MCF 10A (cell line): ENCODE results near the gene IPO13. TPM values are rescaled to one million over a fixed set of nuclear protein-coding genes. Genes with fewer than 3 reads are reported as not detected.

Experiments used
- BruUV-seq: library from RNA; stranded (reverse); fragments of 400-500 nt; replicated peaks from 2 replicates; lab custom pipeline; 2021; lab: Mats Ljungman, UMichigan
- CTCF ChIA-PET: fragments of 300-600 bp; sonication (Branson Sonifier 250); formaldehyde crosslinking; extraction: SDS; loops from one replicate; lab custom pipeline; 2021; ENCODE audit warnings: antibody characterized with exemption, inconsistent platforms; lab: Yijun Ruan, JAX
- POLR2A ChIA-PET: fragments of 300-600, 350-650 bp; sonication (Branson Sonifier 250); formaldehyde crosslinking; extraction: SDS; loops from one replicate; lab custom pipeline; 2020; ENCODE audit warnings: antibody characterized with exemption, inconsistent platforms; lab: Yijun Ruan, JAX
- DNase-seq: peaks from one replicate; pipeline ENCODE4 v3.0.0-alpha.2; 2018; ENCODE audit not compliant: unreplicated experiment
- H3K27ac Mint-ChIP-seq: one replicate; pipeline ENCODE4 v1.8.0; 2022; ENCODE audit warnings: mild to moderate bottlenecking, low read depth, mixed read lengths; ENCODE audit not compliant: unreplicated experiment
- H3K27me3 Mint-ChIP-seq: one replicate; pipeline ENCODE4 v1.8.0; 2022; ENCODE audit warnings: mixed read lengths; ENCODE audit not compliant: insufficient read depth, unreplicated experiment
- H3K36me3 Mint-ChIP-seq: one replicate; pipeline ENCODE4 v1.8.0; 2022; ENCODE audit warnings: mild to moderate bottlenecking, moderate library complexity, mixed read lengths; ENCODE audit not compliant: insufficient read depth, unreplicated experiment
- H3K4me1 Mint-ChIP-seq: one replicate; pipeline ENCODE4 v1.8.0; 2022; ENCODE audit warnings: mixed read lengths; ENCODE audit not compliant: insufficient read depth, unreplicated experiment
- H3K4me3 Mint-ChIP-seq: one replicate; pipeline ENCODE4 v1.8.0; 2022; ENCODE audit warnings: mild to moderate bottlenecking, moderate library complexity, mixed read lengths; ENCODE audit not compliant: unreplicated experiment
- H3K9me3 Mint-ChIP-seq: one replicate; pipeline ENCODE4 v1.8.0; 2022; ENCODE audit warnings: mixed read lengths; ENCODE audit not compliant: unreplicated experiment
- CTCF ChIP-seq: fragments of 200-600 bp; IDR thresholded peaks from one replicate; pipeline ENCODE4 v1.8.0; 2022; ENCODE audit warnings: antibody characterized with exemption, mild to moderate bottlenecking; ENCODE audit not compliant: unreplicated experiment
- intact Hi-C: fragments of 100-400 bp; cut with micrococcal nuclease; formaldehyde crosslinking; loops from 2 replicates; pipeline ENCODE4 v1.14.1; 2022
- total RNA-seq: library from RNA; stranded (reverse); gene quantifications from 2 replicates; pipeline ENCODE4 v1.2.3, GENCODE V29; 2022

The IPO13 gene
- total RNA-seq, 1 experiment from 2014 or later = 23.9 TPM

GRCh38 chr1:43976890-43977289 lies 30.1 kb downstream of the IPO13 start:
- POLR2A ChIA-PET = interaction anchor here (1.0 to 3.3 kb wide), 3 partner anchors 31 to 270 kb away, joined by 3 to 21 read pairs (median 8); partner anchors contain the start of genes IPO13 and ST3GAL3
- intact Hi-C loops = loop anchor here (5.0 kb wide), 1 partner anchor 450 kb away; no protein-coding TSS in a partner anchor
- H3K4me3 Mint-ChIP-seq = peak overlapping the region; percentile 94
- H3K36me3 Mint-ChIP-seq = peaks cover 29% of the 10 kb centered on the region
- peaks cover 48% of the 10 kb centered on the region for H3K4me1 Mint-ChIP-seq
- no peak for DNase-seq
- CTCF ChIA-PET = interaction anchor here (0.6 to 0.7 kb wide), 2 partner anchors 12 to 401 kb away, joined by 3 to 5 read pairs; no protein-coding TSS in a partner anchor
- no peaks in the 10 kb centered on the region for H3K27me3 Mint-ChIP-seq
- no TSS peak for BruUV-seq
- no peaks in the 10 kb centered on the region for H3K9me3 Mint-ChIP-seq
- no peak for TF ChIP-seq CTCF
- H3K27ac Mint-ChIP-seq = no peak overlapping the region

GRCh38 chr1:43977376-43978263 lies 30.9 kb downstream of the IPO13 start:
- POLR2A ChIA-PET = interaction anchor here (0.6 to 1.0 kb wide), 4 partner anchors 13 to 270 kb away, joined by 3 to 4 read pairs (median 3); partner anchors contain the start of gene ST3GAL3
- CTCF ChIA-PET = interaction anchor here (0.6 to 0.9 kb wide), 5 partner anchors 11 to 448 kb away, joined by 3 to 5 read pairs (median 3); no protein-coding TSS in a partner anchor
- H3K9me3 Mint-ChIP-seq = no peaks in the 10 kb centered on the region
- no peaks in the 10 kb centered on the region for H3K27me3 Mint-ChIP-seq
- H3K36me3 Mint-ChIP-seq = peaks cover 29% of the 10 kb centered on the region
- H3K27ac Mint-ChIP-seq = no peak overlapping the region
- no peak for TF ChIP-seq CTCF
- intact Hi-C loops = loop anchor here (5.0 kb wide), 1 partner anchor 450 kb away; no protein-coding TSS in a partner anchor
- no TSS peak for BruUV-seq
- DNase-seq = no peak
- peak overlapping the region; percentile 94 for H3K4me3 Mint-ChIP-seq
- H3K4me1 Mint-ChIP-seq = peaks cover 55% of the 10 kb centered on the region

GRCh38 chr1:43978264-43978550 lies 31.5 kb downstream of the IPO13 start:
- peaks cover 31% of the 10 kb centered on the region for H3K36me3 Mint-ChIP-seq
- DNase-seq = no peak
- no peaks in the 10 kb centered on the region for H3K27me3 Mint-ChIP-seq
- BruUV-seq = no TSS peak
- intact Hi-C loops = loop anchor here (5.0 kb wide), 1 partner anchor 451 kb away; no protein-coding TSS in a partner anchor
- no peak overlapping the region for H3K27ac Mint-ChIP-seq
- no peaks in the 10 kb centered on the region for H3K9me3 Mint-ChIP-seq
- no peak for TF ChIP-seq CTCF
- H3K4me1 Mint-ChIP-seq = peaks cover 60% of the 10 kb centered on the region
- POLR2A ChIA-PET = interaction anchor here (0.6 to 1.0 kb wide), 3 partner anchors 12 to 195 kb away, joined by 3 to 4 read pairs (median 3); no protein-coding TSS in a partner anchor
- H3K4me3 Mint-ChIP-seq = peak overlapping the region; percentile 94
- CTCF ChIA-PET = interaction anchor here (0.7 to 0.9 kb wide), 2 partner anchors 201 to 448 kb away, joined by 3 to 4 read pairs; no protein-coding TSS in a partner anchor
